BJ (cell line): ENCODE results near the gene FAM3C. TPM values are rescaled to one million over a fixed set of nuclear protein-coding genes. Genes with fewer than 3 reads are reported as not detected.

Experiments
- CTCF ChIA-PET: fragments of 350-600 bp; formaldehyde crosslinking; extraction: SDS; loops from one replicate; lab custom pipeline; 2021; ENCODE audit warnings: antibody characterized with exemption, inconsistent platforms; lab: Yijun Ruan, JAX
- POLR2A ChIA-PET: fragments of 300-600 bp; sonication (Branson Sonifier 250); formaldehyde crosslinking; extraction: SDS; loops from one replicate; lab custom pipeline; 2021; ENCODE audit warnings: antibody characterized with exemption; lab: Charles Lee
- DNase-seq: peaks from one replicate; pipeline ENCODE4 v3.0.0-alpha.2; 2011; ENCODE audit warnings: low read depth
- H3K27me3 ChIP-seq: 2 replicates; pipeline ENCODE4 v1.6.0; 2011; ENCODE audit warnings: low read length; ENCODE audit not compliant: control insufficient read depth, insufficient read depth
- H3K36me3 ChIP-seq: 2 replicates; pipeline ENCODE4 v1.5.1; 2011; ENCODE audit warnings: low read length; ENCODE audit not compliant: control insufficient read depth, insufficient read depth
- H3K4me3 ChIP-seq: 2 replicates; pipeline ENCODE4 v1.5.1; 2011; ENCODE audit warnings: low read depth, mild to moderate bottlenecking, control low read depth, low read length
- CTCF ChIP-seq: IDR thresholded peaks from 2 replicates; pipeline ENCODE4 v1.5.1; 2011; ENCODE audit warnings: low read depth, mild to moderate bottlenecking, control low read depth, inconsistent platforms, low read length, moderate library complexity; ENCODE audit not compliant: insufficient read depth
- polyA plus RNA-seq: library from polyadenylated mRNA; depleted of rRNA; stranded (reverse); fragments of >200 nt; gene quantifications from 2 replicates; pipeline ENCODE4 v1.2.3, GENCODE V29; 2011

Gene FAM3C
- polyA plus RNA-seq, 1 experiment, result 13.1 TPM

GRCh38 chr7:121344093-121344492 is 52.0 kb downstream of the FAM3C start:
- Histone ChIP-seq H3K4me3 (no peak overlapping the region), H3K27me3 (no peaks in the 10 kb centered on the region), H3K36me3 (no peaks in the 10 kb centered on the region)
- no peak for TF ChIP-seq CTCF
- ChIA-PET CTCF (no interaction called here), POLR2A (no interaction called here)
- no peak for DNase-seq

GRCh38 chr7:121343302-121343701 is 52.8 kb downstream of the FAM3C start:
- CTCF ChIA-PET, result no interaction called here
- POLR2A ChIA-PET, result no interaction called here
- Histone ChIP-seq H3K4me3 (no peak overlapping the region), H3K27me3 (no peaks in the 10 kb centered on the region), H3K36me3 (no peaks in the 10 kb centered on the region)
- TF ChIP-seq CTCF, result no peak
- no peak for DNase-seq

- H3K4me3 ChIP-seq, result no peak overlapping the region
- TF ChIP-seq CTCF, result no peak
- ChIA-PET POLR2A (interaction anchor here (0.6 kb wide), 1 partner anchor 144 kb away, joined by 3 read pairs; no protein-coding TSS in a partner anchor), CTCF (no interaction called here)
- H3K36me3 ChIP-seq, result no peaks in the 10 kb centered on the region
- DNase-seq, result no peak
- H3K27me3 ChIP-seq, result no peaks in the 10 kb centered on the region
Measured at GRCh38 chr7:121342631-121343030, 53.5 kb downstream of the FAM3C start.

GRCh38 chr7:121341933-121342332 is 54.2 kb downstream of the FAM3C start:
- no peak for DNase-seq
- Histone ChIP-seq H3K4me3 (no peak overlapping the region), H3K27me3 (no peaks in the 10 kb centered on the region), H3K36me3 (no peaks in the 10 kb centered on the region)
- POLR2A ChIA-PET, result interaction anchor here (0.6 kb wide), 1 partner anchor 145 kb away, joined by 3 read pairs; no protein-coding TSS in a partner anchor
- CTCF ChIA-PET, result no interaction called here
- no peak for TF ChIP-seq CTCF

- no peak for TF ChIP-seq CTCF
- ChIA-PET CTCF (no interaction called here), POLR2A (no interaction called here)
- Histone ChIP-seq H3K4me3 (no peak overlapping the region), H3K27me3 (no peaks in the 10 kb centered on the region), H3K36me3 (no peaks in the 10 kb centered on the region)
- no peak for DNase-seq
Measured at GRCh38 chr7:121339082-121339481, 57.0 kb downstream of the FAM3C start.
